ENCODE results near the gene SLC7A14. TPM values are rescaled to one million over a fixed set of nuclear protein-coding genes. Genes with fewer than 3 reads are reported as not detected.
A peak's percentile ranks its signal among the peaks of the same experiment; 100 is the strongest.

SLC7A14 gene
- total RNA-seq, 1 donor from 2014 or later: 13.5 TPM

- H3K9me3 Mint-ChIP-seq: peaks cover 6% of the 10 kb centered on the region
- DNase-seq (ENCODE audit: extremely low spot score, unreplicated experiment): no peak
- peak within 1 kb of the TSS; percentile 89 for H3K4me3 Mint-ChIP-seq
- peaks cover 39% of the 10 kb centered on the region for H3K4me1 Mint-ChIP-seq (ENCODE audit: unreplicated experiment)
- peak within 1 kb of the TSS; percentile 74 for H3K27ac Mint-ChIP-seq
- H3K36me3 Mint-ChIP-seq: peaks cover 12% of the 10 kb centered on the region
- peaks cover 31% of the 10 kb centered on the region for H3K27me3 Mint-ChIP-seq
- TF ChIP-seq CTCF (conservative IDR thresholded peaks at IDR 0.05): peak; percentile 58
These were observed 167.2 kb downstream of the SLC7A14 start, which contains the start of gene CLDN11 for GRCh38 chr3:170418422-170419398. CLDN11 (plus strand) TSS chr3:170418868; CDS start chr3:170419067, 199 bp downstream.

GRCh38 chr3:170417090-170417489 is 168.8 kb downstream of the SLC7A14 start:
- DNase-seq (ENCODE audit: extremely low spot score, unreplicated experiment): no peak
- H3K27ac Mint-ChIP-seq: no peak overlapping the region
- H3K9me3 Mint-ChIP-seq: peaks cover 6% of the 10 kb centered on the region
- no peak for TF ChIP-seq CTCF (conservative IDR thresholded peaks at IDR 0.05)
- peak overlapping the region; percentile 89 for H3K4me3 Mint-ChIP-seq
- H3K27me3 Mint-ChIP-seq: peaks cover 31% of the 10 kb centered on the region
- H3K4me1 Mint-ChIP-seq (ENCODE audit: unreplicated experiment): peaks cover 39% of the 10 kb centered on the region
- peaks cover 12% of the 10 kb centered on the region for H3K36me3 Mint-ChIP-seq

- DNase-seq (ENCODE audit: extremely low spot score, unreplicated experiment): no peak
- peak; percentile 95 for TF ChIP-seq CTCF (conservative IDR thresholded peaks at IDR 0.05)
- peak overlapping the region; percentile 5 for H3K4me3 Mint-ChIP-seq
- peaks cover 3% of the 10 kb centered on the region for H3K36me3 Mint-ChIP-seq
- H3K27ac Mint-ChIP-seq: no peak overlapping the region
- peaks cover 29% of the 10 kb centered on the region for H3K4me1 Mint-ChIP-seq (ENCODE audit: unreplicated experiment)
- H3K9me3 Mint-ChIP-seq: peaks cover 6% of the 10 kb centered on the region
- H3K27me3 Mint-ChIP-seq: peaks cover 20% of the 10 kb centered on the region
These were observed 171.6 kb downstream of the SLC7A14 start for GRCh38 chr3:170414202-170414663.

GRCh38 chr3:170413291-170413690 is 172.6 kb downstream of the SLC7A14 start:
- Mint-ChIP-seq H3K36me3 (peaks cover 2% of the 10 kb centered on the region), H3K27me3 (peaks cover 18% of the 10 kb centered on the region), H3K4me1 (ENCODE audit: unreplicated experiment) (peaks cover 28% of the 10 kb centered on the region), H3K27ac (no peak overlapping the region), H3K9me3 (peaks cover 6% of the 10 kb centered on the region), H3K4me3 (no peak overlapping the region)
- TF ChIP-seq CTCF (conservative IDR thresholded peaks at IDR 0.05): no peak
- no peak for DNase-seq (ENCODE audit: extremely low spot score, unreplicated experiment)

GRCh38 chr3:170410428-170411029 is 175.3 kb downstream of the SLC7A14 start:
- Mint-ChIP-seq H3K4me3 (no peak overlapping the region), H3K27ac (no peak overlapping the region), H3K9me3 (no peaks in the 10 kb centered on the region), H3K4me1 (ENCODE audit: unreplicated experiment) (peaks cover 18% of the 10 kb centered on the region), H3K36me3 (no peaks in the 10 kb centered on the region), H3K27me3 (no peaks in the 10 kb centered on the region)
- TF ChIP-seq CTCF (conservative IDR thresholded peaks at IDR 0.05): peak; percentile 74
- DNase-seq (ENCODE audit: extremely low spot score, unreplicated experiment): no peak

Small RNA genes lying within 50 kb of the gene (microRNA-seq; reads per million reads assigned to microRNA genes)
- not detected for gene MIR6828

Other genes starting within 250 kb of the SLC7A14 start
- gene SKIL, start 228.4 kb downstream of the SLC7A14 start, total RNA-seq (ENCODE audit: low replicate concordance): 28.1 and 35.7 TPM in 2 replicates
- gene CLDN11, start 167.2 kb downstream of the SLC7A14 start, total RNA-seq (ENCODE audit: low replicate concordance): 4.7 and 86.8 TPM in 2 replicates

Measured in type B pancreatic cell (in vitro differentiated cells).